Kidney (tissue), 14 donors: ENCODE measurements around the gene CHSY3. TPM values are rescaled to one million over a fixed set of nuclear protein-coding genes. Genes with fewer than 3 reads are reported as not detected.

Source experiments
- DNase-seq, 5 donors: peaks; one replicate each; pipeline ENCODE4 v3.0.0-alpha.2; 2013 to 2020
- FAIRE-seq: peaks from 2 replicates; lab custom pipeline; 2012; peaks lifted over from hg19 to GRCh38; lab: Jason Lieb, UNC
- H3K27ac ChIP-seq, 2 donors: one replicate each; pipeline ENCODE4 v1.7.0; 2013; ENCODE audit warnings: low read depth in 2 of 2, low read length in 2 of 2, inconsistent platforms in 1 of 2
- H3K27me3 ChIP-seq: one replicate; pipeline ENCODE4 v1.7.1; 2013; ENCODE audit warnings: low read length, inconsistent platforms; ENCODE audit not compliant: control insufficient read depth, insufficient read depth
- H3K36me3 ChIP-seq, 3 donors: one replicate each; pipeline versions ENCODE4 v1.7.0 to v1.7.1; 2013; ENCODE audit warnings: low read length in 3 of 3, control low read depth in 1 of 3, inconsistent platforms in 1 of 3; ENCODE audit not compliant: insufficient read depth in 3 of 3, control insufficient read depth in 2 of 3
- H3K4me1 ChIP-seq, 3 donors: one replicate each; pipeline versions ENCODE4 v1.7.0 to v1.7.1; 2013; ENCODE audit warnings: low read length in 3 of 3, inconsistent platforms in 1 of 3, low read depth in 1 of 3; ENCODE audit not compliant: control insufficient read depth in 2 of 3, insufficient read depth in 2 of 3
- H3K4me3 ChIP-seq, 3 donors: one replicate each; pipeline versions ENCODE4 v1.7.0 to v1.8.1; 2013; ENCODE audit warnings: low read length in 3 of 3, control low read depth in 1 of 3, inconsistent platforms in 1 of 3
- H3K9ac ChIP-seq, 3 donors: one replicate each; pipeline versions ENCODE4 v1.7.0 to v1.7.1; 2013; ENCODE audit warnings: low read length in 3 of 3, control low read depth in 1 of 3, inconsistent platforms in 1 of 3
- H3K9me3 ChIP-seq, 3 donors: one replicate each; pipeline versions ENCODE4 v1.7.0 to v1.7.1; 2013; ENCODE audit warnings: low read length in 3 of 3, control low read depth in 1 of 3, inconsistent platforms in 1 of 3; ENCODE audit not compliant: control insufficient read depth in 2 of 3, insufficient read depth in 1 of 3
- intact Hi-C: fragments of 100-400 bp; cut with DNase I; formaldehyde crosslinking; loops from one replicate; pipeline ENCODE4 v1.11.1; 2022
- polyA plus RNA-seq: library from polyadenylated mRNA; stranded (reverse); fragments of 350-450 nt; fragmentation: Illumina TruSeq; extraction: RNeasy Lipid Tissue Mini Kit (QIAGEN cat#74804); gene quantifications from one replicate; pipeline ENCODE4 v1.2.3, GENCODE V29; 2014; ENCODE audit warnings: low read depth, low replicate concordance; ENCODE audit not compliant: insufficient read depth
- total RNA-seq: library from RNA; stranded (reverse); fragmentation: NEBNext Ultra II Directional; extraction: Animal tissue kit (Norgen Biotek cat#: 25700); gene quantifications from one replicate; pipeline ENCODE4 v1.2.1, GENCODE V29; 2021
- TF ChIP-seq, protein P1 (sequence below): IDR thresholded peaks from 3 replicates; pipeline ENCODE4 v1.5.1; 2012; ENCODE audit warnings: mild to moderate bottlenecking, moderate library complexity, borderline replicate concordance; ENCODE audit not compliant: insufficient read depth; ENCODE audit errors: extremely low read depth
- donor health status: control.
- donor health status: control.
- donor health status: control.
- donor health status: control.
- donor health status: control.
- donor health status: DM: yes; HTN: yes; CAD: no.
- donor health status: Normal renal cell carcinoma (clear cell type).

The CHSY3 gene
- total and polyA plus RNA-seq, 2 donors from 2014 or later, result 0.13 to 3.0 TPM

DNA sequence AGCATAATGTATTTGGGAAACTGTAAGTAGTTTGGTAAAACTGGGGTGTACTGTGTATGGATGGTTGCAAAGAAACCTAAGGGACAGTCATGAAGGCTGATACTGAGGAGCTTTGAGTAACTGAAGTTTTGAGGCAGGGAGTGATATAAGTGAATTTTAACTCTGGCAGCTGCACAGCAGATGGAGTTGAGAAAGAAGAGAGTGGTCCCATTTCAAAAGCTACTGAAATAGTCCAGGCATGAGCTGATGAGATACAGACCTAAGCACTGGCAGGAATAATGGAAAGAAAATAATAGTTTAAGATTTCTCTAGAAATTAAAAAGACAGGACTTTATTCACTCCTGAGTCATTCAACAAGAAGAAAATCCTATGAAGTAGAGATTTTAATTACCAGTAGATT is 232.0 kb downstream of the CHSY3 start:
- intact Hi-C loops, result no loop called here
- Histone ChIP-seq H3K4me1 (no peaks in the 10 kb centered on the region), H3K27me3 (no peaks in the 10 kb centered on the region), H3K9ac (no peak overlapping the region), H3K27ac (no peak overlapping the region), H3K36me3 (no peaks in the 10 kb centered on the region), H3K4me3 (no peak overlapping the region), H3K9me3 (no peaks in the 10 kb centered on the region)
- FAIRE-seq (no peak), DNase-seq (no peak)
- TF ChIP-seq, protein P1, sequence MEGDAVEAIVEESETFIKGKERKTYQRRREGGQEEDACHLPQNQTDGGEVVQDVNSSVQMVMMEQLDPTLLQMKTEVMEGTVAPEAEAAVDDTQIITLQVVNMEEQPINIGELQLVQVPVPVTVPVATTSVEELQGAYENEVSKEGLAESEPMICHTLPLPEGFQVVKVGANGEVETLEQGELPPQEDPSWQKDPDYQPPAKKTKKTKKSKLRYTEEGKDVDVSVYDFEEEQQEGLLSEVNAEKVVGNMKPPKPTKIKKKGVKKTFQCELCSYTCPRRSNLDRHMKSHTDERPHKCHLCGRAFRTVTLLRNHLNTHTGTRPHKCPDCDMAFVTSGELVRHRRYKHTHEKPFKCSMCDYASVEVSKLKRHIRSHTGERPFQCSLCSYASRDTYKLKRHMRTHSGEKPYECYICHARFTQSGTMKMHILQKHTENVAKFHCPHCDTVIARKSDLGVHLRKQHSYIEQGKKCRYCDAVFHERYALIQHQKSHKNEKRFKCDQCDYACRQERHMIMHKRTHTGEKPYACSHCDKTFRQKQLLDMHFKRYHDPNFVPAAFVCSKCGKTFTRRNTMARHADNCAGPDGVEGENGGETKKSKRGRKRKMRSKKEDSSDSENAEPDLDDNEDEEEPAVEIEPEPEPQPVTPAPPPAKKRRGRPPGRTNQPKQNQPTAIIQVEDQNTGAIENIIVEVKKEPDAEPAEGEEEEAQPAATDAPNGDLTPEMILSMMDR, result no peak

DNA sequence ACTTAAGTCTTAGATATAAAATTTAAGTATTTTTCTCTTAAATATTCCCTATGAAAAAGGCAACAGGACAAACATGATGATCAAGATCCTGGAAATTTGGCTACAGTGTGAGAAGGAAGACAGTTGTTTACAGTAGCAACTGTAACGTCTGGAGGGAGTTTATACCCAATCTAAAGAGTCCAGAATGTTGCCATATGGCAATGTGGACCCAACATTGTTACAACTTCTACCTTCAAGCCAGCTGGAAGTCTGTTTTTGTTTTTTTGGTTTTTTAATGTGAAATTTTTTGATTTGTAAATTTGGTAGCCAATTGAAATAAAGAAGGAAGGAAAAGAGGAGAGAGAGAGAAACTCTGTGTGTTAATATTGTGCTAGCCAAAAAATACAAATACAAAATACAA is 233.4 kb downstream of the CHSY3 start:
- DNase-seq (no peak), FAIRE-seq (no peak)
- Histone ChIP-seq H3K4me3 (no peak overlapping the region), H3K4me1 (no peaks in the 10 kb centered on the region), H3K27ac (no peak overlapping the region), H3K9ac (no peak overlapping the region), H3K9me3 (no peaks in the 10 kb centered on the region), H3K27me3 (no peaks in the 10 kb centered on the region), H3K36me3 (no peaks in the 10 kb centered on the region)
- TF ChIP-seq, protein P1, result no peak
- intact Hi-C loops, result no loop called here

DNA sequence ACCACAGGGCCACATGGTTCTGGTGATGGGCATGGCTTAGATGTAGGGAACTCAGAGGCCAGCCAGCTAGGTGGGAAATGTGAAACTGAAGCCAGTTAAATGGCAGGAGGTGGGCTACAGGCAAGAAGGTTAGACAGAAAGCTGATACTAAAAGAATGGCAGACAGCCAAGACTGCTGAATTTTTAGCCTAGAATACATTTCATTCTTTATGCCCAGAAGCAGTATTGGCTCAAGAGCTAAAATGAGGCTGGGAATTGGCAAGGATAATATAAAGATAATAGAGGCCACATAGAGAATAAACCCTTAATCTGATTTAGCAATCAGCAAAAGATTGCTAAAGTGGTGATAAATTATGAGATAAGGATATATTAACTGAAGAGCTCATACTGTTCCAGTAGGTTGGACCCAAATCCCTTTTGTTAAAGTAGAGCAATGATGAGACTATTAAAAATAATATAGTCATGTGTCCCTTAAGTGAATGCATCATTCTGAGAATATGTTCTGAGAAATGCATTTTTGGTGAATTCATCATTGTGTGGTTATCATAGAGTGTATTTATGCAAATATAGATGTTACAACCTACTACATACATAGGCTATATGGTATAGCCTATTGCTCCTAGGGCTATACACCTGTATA is 234.3 kb downstream of the CHSY3 start:
- Histone ChIP-seq H3K9ac (no peak overlapping the region), H3K27me3 (no peaks in the 10 kb centered on the region), H3K4me1 (no peaks in the 10 kb centered on the region), H3K27ac (no peak overlapping the region), H3K4me3 (no peak overlapping the region), H3K36me3 (no peaks in the 10 kb centered on the region), H3K9me3 (no peaks in the 10 kb centered on the region)
- TF ChIP-seq, protein P1, result no peak
- intact Hi-C loops, result no loop called here
- DNase-seq (no peak), FAIRE-seq (no peak)
